GM10266 (cell line): ENCODE data around the gene BAIAP2.
A peak's percentile ranks its signal among the peaks of the same experiment; 100 is the strongest.

Source experiments
- DNase-seq: peaks from one replicate; pipeline ENCODE4 v3.0.0; 2012; ENCODE audit errors: extremely low spot score
- TF ChIP-seq, protein P1 (sequence below): IDR thresholded peaks from 2 replicates; pipeline ENCODE4 v1.5.1; 2012; ENCODE audit warnings: mild to moderate bottlenecking, low read depth; ENCODE audit not compliant: control insufficient read depth, insufficient read depth; ENCODE audit errors: missing control alignments

The BAIAP2 gene

DNA sequence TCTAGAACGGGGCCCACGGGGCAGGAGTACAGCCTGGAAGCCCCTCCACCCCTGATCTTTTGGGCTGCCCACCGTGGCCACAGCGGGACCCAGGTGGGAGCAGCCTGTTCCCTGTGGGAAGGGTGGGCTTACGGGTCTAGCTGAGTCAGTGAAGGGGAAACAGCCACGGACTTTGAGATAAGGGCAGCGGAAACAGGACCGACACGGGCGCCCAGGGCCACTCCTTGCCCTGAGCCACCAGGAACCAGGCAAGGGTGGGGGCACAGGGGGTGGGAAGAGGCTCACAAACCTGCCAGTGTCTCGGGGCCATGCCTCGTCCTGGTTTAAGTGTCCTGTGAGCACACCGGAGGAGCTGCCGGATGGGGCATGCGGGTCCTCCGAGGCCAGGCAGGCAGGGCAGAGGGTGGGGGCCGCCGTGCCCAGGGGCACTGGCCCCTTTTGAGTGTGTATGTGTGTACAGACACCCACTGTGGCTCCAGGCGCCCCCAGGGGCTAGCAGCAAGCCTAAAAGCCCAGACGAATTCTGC, 82.8 kb downstream of the BAIAP2 start:
- TF ChIP-seq, protein P1, sequence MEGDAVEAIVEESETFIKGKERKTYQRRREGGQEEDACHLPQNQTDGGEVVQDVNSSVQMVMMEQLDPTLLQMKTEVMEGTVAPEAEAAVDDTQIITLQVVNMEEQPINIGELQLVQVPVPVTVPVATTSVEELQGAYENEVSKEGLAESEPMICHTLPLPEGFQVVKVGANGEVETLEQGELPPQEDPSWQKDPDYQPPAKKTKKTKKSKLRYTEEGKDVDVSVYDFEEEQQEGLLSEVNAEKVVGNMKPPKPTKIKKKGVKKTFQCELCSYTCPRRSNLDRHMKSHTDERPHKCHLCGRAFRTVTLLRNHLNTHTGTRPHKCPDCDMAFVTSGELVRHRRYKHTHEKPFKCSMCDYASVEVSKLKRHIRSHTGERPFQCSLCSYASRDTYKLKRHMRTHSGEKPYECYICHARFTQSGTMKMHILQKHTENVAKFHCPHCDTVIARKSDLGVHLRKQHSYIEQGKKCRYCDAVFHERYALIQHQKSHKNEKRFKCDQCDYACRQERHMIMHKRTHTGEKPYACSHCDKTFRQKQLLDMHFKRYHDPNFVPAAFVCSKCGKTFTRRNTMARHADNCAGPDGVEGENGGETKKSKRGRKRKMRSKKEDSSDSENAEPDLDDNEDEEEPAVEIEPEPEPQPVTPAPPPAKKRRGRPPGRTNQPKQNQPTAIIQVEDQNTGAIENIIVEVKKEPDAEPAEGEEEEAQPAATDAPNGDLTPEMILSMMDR: no peak

DNA sequence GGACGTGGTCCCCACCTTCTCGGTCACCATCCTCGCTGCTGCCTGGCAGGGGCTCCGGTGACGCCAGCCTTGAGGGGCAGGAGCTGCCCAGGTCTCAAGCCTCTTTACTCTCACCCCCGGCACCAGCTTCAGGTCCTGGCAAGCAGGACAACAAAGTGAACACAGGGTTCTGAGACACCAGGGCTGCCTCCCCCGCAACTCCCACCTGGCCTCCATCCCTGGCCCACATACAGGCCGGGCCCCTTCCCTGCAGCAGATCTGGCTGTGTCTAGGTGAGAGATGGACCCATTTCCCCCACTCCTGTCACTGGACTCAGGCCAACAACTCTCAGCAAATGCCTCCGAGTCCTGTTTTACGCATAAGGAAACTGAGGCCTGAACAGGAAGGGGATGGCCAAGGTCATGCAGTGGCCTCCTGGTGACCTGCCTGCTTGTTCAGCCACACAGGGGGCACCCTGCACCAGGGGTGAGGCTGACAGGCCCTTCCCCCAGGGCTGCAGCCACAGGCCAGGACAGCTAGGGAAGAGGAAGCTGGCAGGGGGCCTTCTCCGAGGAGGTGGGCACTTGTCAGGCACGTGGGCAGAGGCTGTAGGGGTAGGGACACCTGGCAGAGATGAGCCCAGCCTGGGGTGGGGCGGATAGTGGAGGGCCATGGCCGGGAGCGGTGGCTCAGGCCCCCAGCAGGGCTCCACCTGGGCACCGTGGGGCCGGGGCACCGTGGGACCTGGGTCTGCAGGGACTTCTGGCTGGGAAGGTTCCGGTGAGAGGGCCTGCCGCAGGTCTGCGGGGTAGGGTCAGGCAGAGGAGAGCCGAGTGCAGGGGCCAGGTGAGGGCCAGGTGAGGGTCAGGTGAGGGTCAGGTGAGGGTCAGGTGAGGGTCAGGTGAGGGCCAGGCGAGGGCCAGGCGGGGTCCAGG, 83.6 kb downstream of the BAIAP2 start:
- no peak for DNase-seq
- TF ChIP-seq, protein P1: no peak

More for the DNA sequence above, 82.8 kb downstream of the BAIAP2 start:
- DNase-seq: no peak

DNA sequence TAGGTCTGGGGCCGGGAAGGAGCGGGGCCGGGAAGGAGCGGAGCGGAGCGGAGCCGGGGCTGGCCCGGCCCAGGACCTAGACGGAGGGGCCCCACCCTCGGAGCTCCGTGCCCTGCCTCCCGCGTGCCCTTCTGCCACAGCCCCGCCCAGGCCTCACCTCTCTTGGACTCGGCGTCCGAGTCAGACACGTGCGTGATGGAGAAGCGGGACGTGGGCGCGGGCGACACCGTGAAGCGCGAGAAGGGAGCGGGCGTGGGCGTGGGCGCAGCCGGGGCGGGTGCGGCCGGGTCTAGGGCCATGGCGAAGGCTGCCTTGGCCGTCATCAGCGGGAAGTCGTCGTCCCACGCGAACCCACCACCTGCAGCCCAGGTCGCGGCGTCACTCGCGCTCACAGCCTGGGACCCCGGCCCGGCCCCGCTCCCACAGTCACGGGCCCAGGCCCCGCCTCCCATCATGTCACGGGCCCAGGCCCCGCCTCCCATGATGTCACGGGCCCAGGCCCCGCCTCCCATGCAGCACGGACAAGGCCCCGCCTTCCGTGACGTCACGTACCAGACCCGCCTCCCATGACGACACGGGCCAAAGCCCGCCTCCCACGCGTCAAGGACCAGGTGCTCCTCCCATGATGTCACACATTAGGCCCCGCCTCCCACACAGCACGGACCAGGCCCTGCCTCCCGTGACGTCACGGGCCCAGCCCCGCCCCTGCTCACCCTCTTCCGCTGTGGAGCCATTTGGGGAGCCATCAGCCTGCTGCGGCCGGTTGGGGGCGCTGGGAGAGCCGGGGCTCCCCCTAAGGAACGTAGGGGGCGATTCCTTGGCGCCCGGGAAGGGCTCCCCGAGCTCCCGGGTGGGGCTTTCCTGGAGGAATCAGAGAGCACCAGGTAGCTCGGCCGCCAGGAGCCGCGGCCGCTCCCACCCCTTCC, 84.5 kb downstream of the BAIAP2 start:
- TF ChIP-seq, protein P1: no peak
- peak; percentile 85 for DNase-seq

DNA sequence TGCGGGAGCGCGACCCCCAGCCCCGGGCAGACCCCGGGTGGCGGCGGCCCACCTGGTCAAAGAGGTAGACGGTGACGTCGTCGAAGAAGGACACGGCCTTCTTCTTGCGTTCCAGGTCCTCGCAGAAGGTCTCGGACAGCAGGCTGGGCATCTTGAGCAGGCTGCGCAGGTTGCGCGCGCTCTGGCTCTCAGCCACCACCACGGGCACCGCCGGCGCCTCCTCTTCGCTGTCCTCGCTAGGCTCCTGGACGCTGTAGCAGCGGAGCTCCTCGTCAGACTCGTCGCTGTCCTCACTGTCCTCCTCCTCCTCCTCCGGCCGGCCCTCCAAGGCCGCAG, 85.2 kb downstream of the BAIAP2 start:
- TF ChIP-seq, protein P1: no peak
- no peak for DNase-seq

DNA sequence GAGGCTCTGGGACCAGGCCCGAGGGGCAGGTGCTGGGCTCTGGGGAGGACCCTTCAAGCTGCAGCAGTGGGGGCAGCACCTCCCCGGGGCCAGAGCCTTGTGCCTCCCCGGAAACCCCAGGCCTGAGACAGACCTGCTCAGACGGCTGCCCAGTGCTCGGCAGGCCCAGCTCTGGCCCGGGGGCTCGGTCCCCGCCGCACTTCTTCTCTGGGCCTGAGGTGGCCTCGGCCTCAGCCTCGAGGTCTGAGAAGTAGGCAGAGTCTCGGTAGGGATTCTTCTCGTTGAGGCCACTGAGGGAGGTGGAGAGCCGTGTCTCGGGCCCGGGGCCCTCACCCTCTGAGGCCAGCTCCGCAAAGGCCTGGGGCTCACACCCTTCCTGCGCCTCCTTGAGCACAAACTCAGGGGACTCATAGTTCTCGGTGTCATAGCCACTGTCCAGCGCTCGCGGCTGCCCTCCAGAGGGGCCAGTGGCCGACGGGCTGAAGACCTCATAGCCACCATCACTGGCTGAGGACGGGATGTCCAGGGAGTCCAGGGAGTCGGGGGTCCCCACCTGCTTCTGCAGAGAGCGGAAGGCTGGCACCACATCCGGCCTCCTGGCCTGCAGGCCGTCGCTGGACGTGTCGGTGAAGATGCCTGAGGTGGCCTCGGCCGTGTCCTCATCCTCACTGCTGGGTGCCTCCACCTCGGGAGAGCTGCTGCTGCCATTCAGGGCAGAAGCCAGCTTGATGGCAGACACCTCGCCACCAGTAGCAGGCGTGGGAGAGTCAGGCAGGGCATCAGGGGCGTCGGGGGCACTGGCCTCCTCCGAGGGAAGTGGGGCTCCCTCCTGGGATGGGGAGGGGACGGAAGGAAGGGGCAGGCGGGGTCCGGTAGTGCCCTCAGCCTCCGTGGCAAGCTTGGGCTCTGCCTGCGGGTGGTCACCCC, 86.0 kb downstream of the BAIAP2 start:
- no peak for DNase-seq
- TF ChIP-seq, protein P1: no peak
